H9 (cell line): ENCODE measurements around the gene TMC2. TPM values are rescaled to one million over a fixed set of nuclear protein-coding genes. Genes with fewer than 3 reads are reported as not detected.

Experiments
- DNase-seq: peaks from one replicate; pipeline ENCODE4 v3.0.0-alpha.2; 2017
- H2AFZ ChIP-seq: one replicate; pipeline ENCODE4 v1.6.1; 2013; ENCODE audit warnings: mild to moderate bottlenecking, low read length, control low read depth, moderate library complexity
- H2AK5ac ChIP-seq: 2 replicates; pipeline ENCODE4 v1.6.1; 2013; ENCODE audit warnings: low read length, control low read depth, mixed read lengths; ENCODE audit not compliant: insufficient read length
- H2BK120ac ChIP-seq: one replicate; pipeline ENCODE4 v1.6.1; 2013; ENCODE audit warnings: low read depth, mild to moderate bottlenecking, low read length, control low read depth, inconsistent platforms; ENCODE audit not compliant: poor library complexity, severe bottlenecking
- H2BK12ac ChIP-seq: 2 replicates; pipeline ENCODE4 v1.6.1; 2013; ENCODE audit warnings: low read length, control low read depth, mixed read lengths, low read depth; ENCODE audit not compliant: insufficient read length
- H2BK15ac ChIP-seq: 2 replicates; pipeline ENCODE4 v1.6.1; 2013; ENCODE audit warnings: low read depth, low read length, control low read depth
- H2BK20ac ChIP-seq: one replicate; pipeline ENCODE4 v1.6.1; 2013; ENCODE audit warnings: low read depth, mild to moderate bottlenecking, low read length, control low read depth, inconsistent platforms; ENCODE audit not compliant: poor library complexity, severe bottlenecking
- H2BK5ac ChIP-seq: 2 replicates; pipeline ENCODE4 v1.6.1; 2013; ENCODE audit warnings: low read length, control low read depth, mixed read lengths; ENCODE audit not compliant: insufficient read length
- H3K14ac ChIP-seq: 2 replicates; pipeline ENCODE4 v1.6.1; 2013; ENCODE audit warnings: low read length, control low read depth; ENCODE audit not compliant: insufficient read depth
- H3K18ac ChIP-seq: 2 replicates; pipeline ENCODE4 v1.6.1; 2013; ENCODE audit warnings: low read depth, mild to moderate bottlenecking, mixed read lengths, low read length, control low read depth; ENCODE audit not compliant: insufficient read length
- H3K23ac ChIP-seq: 2 replicates; pipeline ENCODE4 v1.6.1; 2013; ENCODE audit warnings: low read length, control low read depth, mixed read lengths, low read depth; ENCODE audit not compliant: insufficient read length
- H3K23me2 ChIP-seq: 2 replicates; pipeline ENCODE4 v1.6.1; 2013; ENCODE audit warnings: low read depth, mild to moderate bottlenecking, mixed read lengths, low read length, control low read depth; ENCODE audit not compliant: insufficient read length, poor library complexity, severe bottlenecking
- H3K27ac ChIP-seq: 2 replicates; pipeline ENCODE4 v1.5.1; 2013; ENCODE audit warnings: low read length, control low read depth, mixed read lengths, low read depth; ENCODE audit not compliant: insufficient read length
- H3K27me3 ChIP-seq: 2 replicates; pipeline ENCODE4 v1.6.1; 2013; ENCODE audit warnings: low read length, control low read depth, inconsistent platforms; ENCODE audit not compliant: insufficient read depth
- H3K4ac ChIP-seq: 2 replicates; pipeline ENCODE4 v1.6.1; 2013; ENCODE audit warnings: low read depth, mild to moderate bottlenecking, control low read depth, inconsistent platforms, low read length, moderate library complexity
- H3K4me1 ChIP-seq: 2 replicates; pipeline ENCODE4 v1.6.1; 2013; ENCODE audit warnings: low read length, control low read depth, inconsistent platforms; ENCODE audit not compliant: insufficient read depth
- H3K4me2 ChIP-seq: 2 replicates; pipeline ENCODE4 v1.6.1; 2013; ENCODE audit warnings: low read length, control low read depth, mixed read lengths; ENCODE audit not compliant: insufficient read length, insufficient read depth
- H3K56ac ChIP-seq: 2 replicates; pipeline ENCODE4 v1.6.1; 2013; ENCODE audit warnings: low read depth, mild to moderate bottlenecking, mixed read lengths, low read length, control low read depth; ENCODE audit not compliant: insufficient read length
- H3K79me1 ChIP-seq: 2 replicates; pipeline ENCODE4 v1.6.1; 2013; ENCODE audit warnings: low read depth, mild to moderate bottlenecking, moderate library complexity, low read length, control low read depth, inconsistent platforms; ENCODE audit not compliant: insufficient read depth, poor library complexity, severe bottlenecking
- H3K79me2 ChIP-seq: 2 replicates; pipeline ENCODE4 v1.6.1; 2013; ENCODE audit warnings: low read length, control low read depth, inconsistent platforms; ENCODE audit not compliant: insufficient read depth
- H3K9ac ChIP-seq: 2 replicates; pipeline ENCODE4 v1.6.1; 2013; ENCODE audit warnings: low read length, control low read depth, mixed read lengths; ENCODE audit not compliant: insufficient read length; ENCODE audit errors: extremely low read depth
- H3K9me3 ChIP-seq: one replicate; pipeline ENCODE4 v1.6.1; 2013; ENCODE audit warnings: low read depth, low read length, inconsistent platforms; ENCODE audit not compliant: control insufficient read depth
- H3T11ph ChIP-seq: one replicate; pipeline ENCODE4 v1.6.1; 2013; ENCODE audit warnings: mild to moderate bottlenecking, low read length, control low read depth, inconsistent platforms
- H4K20me1 ChIP-seq: one replicate; pipeline ENCODE4 v1.6.1; 2013; ENCODE audit not compliant: control insufficient read depth, insufficient read length, insufficient read depth
- H4K5ac ChIP-seq: 2 replicates; pipeline ENCODE4 v1.6.1; 2013; ENCODE audit warnings: low read depth, mild to moderate bottlenecking, mixed read lengths, low read length, control low read depth; ENCODE audit not compliant: insufficient read length
- H4K8ac ChIP-seq: replicated peaks from 2 replicates; pipeline ENCODE4 v1.6.1; 2013; ENCODE audit warnings: low read length, control low read depth, mixed read lengths, low read depth; ENCODE audit not compliant: insufficient read length
- H4K91ac ChIP-seq: 2 replicates; pipeline ENCODE4 v1.6.1; 2013; ENCODE audit warnings: low read depth, mild to moderate bottlenecking, moderate library complexity, mixed read lengths, low read length, control low read depth; ENCODE audit not compliant: insufficient read length
- H3K27ac Mint-ChIP-seq, 3 experiments: 2 replicates in 2 of 3; 3 replicates in 1 of 3; pipeline ENCODE4 v1.8.0; 2020 to 2021; ENCODE audit warnings: mixed read lengths in 3 of 3, mild to moderate bottlenecking in 1 of 3, moderate library complexity in 1 of 3
- H3K27me3 Mint-ChIP-seq: 2 replicates; pipeline ENCODE4 v1.8.0; 2021; ENCODE audit warnings: low read depth, mild to moderate bottlenecking, moderate library complexity, mixed read lengths
- H3K36me3 Mint-ChIP-seq, 3 experiments: 2 replicates in 2 of 3; 3 replicates in 1 of 3; pipeline ENCODE4 v1.8.0; 2020 to 2021; ENCODE audit warnings: low read depth in 3 of 3, mixed read lengths in 3 of 3; ENCODE audit not compliant: insufficient read depth in 1 of 3
- H3K4me1 Mint-ChIP-seq, 2 experiments: 2 replicates each; pipeline ENCODE4 v1.8.0; 2020; ENCODE audit warnings: mixed read lengths in 2 of 2
- H3K4me3 Mint-ChIP-seq, 2 experiments: 2 replicates in 1 of 2; 3 replicates in 1 of 2; pipeline ENCODE4 v1.8.0; 2020 to 2021; ENCODE audit warnings: mild to moderate bottlenecking in 2 of 2, mixed read lengths in 2 of 2, moderate library complexity in 1 of 2
- H3K9me3 Mint-ChIP-seq, 2 experiments: 2 replicates in 1 of 2; 3 replicates in 1 of 2; pipeline ENCODE4 v1.8.0; 2020; ENCODE audit warnings: mild to moderate bottlenecking in 2 of 2, mixed read lengths in 2 of 2, moderate library complexity in 1 of 2
- CTCF ChIP-seq: fragments of 200-600 bp; sonication (generic); conservative IDR thresholded peaks from 3 replicates; pipeline ENCODE4 v1.8.0; 2021; ENCODE audit warnings: antibody characterized with exemption, mild to moderate bottlenecking
- WGBS: extraction: QIAGEN DNeasy Blood & Tissue Kit; methylation state at CpG from one replicate; pipeline ENCODE4 v1.1.7; 2013; ENCODE audit warnings: missing lambda C conversion rate, low lambda C conversion rate, mixed read lengths; ENCODE audit not compliant: insufficient read length; ENCODE audit errors: extremely low coverage; 5-methylcytosine and 5-hydroxymethylcytosine counted together
- total RNA-seq: library from RNA; stranded (reverse); gene quantifications from 2 replicates; pipeline ENCODE4 v1.2.1, GENCODE V29; 2021

The TMC2 gene
- total RNA-seq, 1 experiment from 2014 or later, result not detected

GRCh38 chr20:2640260-2640659 is 103.9 kb downstream of the TMC2 start:
- no peak overlapping the region for H2BK120ac ChIP-seq
- DNase-seq, result no peak
- H2BK12ac ChIP-seq, result no peak overlapping the region
- H3K9me3 Mint-ChIP-seq, result no peaks in the 10 kb centered on the region
- H4K20me1 ChIP-seq, result no peaks in the 10 kb centered on the region
- no peak overlapping the region for H3T11ph ChIP-seq
- no peak overlapping the region for H2BK15ac ChIP-seq
- no peaks in the 10 kb centered on the region for H3K36me3 Mint-ChIP-seq
- no peaks in the 10 kb centered on the region for H3K79me1 ChIP-seq
- no peak overlapping the region for H3K4me2 ChIP-seq
- H3K4me1 Mint-ChIP-seq, result no peaks in the 10 kb centered on the region
- H4K91ac ChIP-seq, result no peak overlapping the region
- H3K27ac Mint-ChIP-seq, result no peak overlapping the region
- no peak overlapping the region for H4K5ac ChIP-seq
- no peaks in the 10 kb centered on the region for H3K4me1 ChIP-seq
- TF ChIP-seq CTCF, result no peak
- no peaks in the 10 kb centered on the region for H3K79me2 ChIP-seq
- H2AK5ac ChIP-seq, result no peak overlapping the region
- H3K27ac ChIP-seq, result no peak overlapping the region
- H3K23me2 ChIP-seq, result no peaks in the 10 kb centered on the region
- H2BK5ac ChIP-seq, result no peak overlapping the region
- H3K18ac ChIP-seq, result no peak overlapping the region
- no peaks in the 10 kb centered on the region for H3K27me3 ChIP-seq
- no peak overlapping the region for H2AFZ ChIP-seq
- H3K9me3 ChIP-seq, result no peaks in the 10 kb centered on the region
- H3K4ac ChIP-seq, result no peak overlapping the region
- no peak overlapping the region for H4K8ac ChIP-seq
- H3K27me3 Mint-ChIP-seq, result peaks cover 38% of the 10 kb centered on the region
- no peak overlapping the region for H2BK20ac ChIP-seq
- H3K9ac ChIP-seq, result no peak overlapping the region
- no peak overlapping the region for H3K56ac ChIP-seq
- WGBS, result no CpG with 5 or more reads among the region's 1 CpG
- no peak overlapping the region for H3K23ac ChIP-seq
- H3K4me3 Mint-ChIP-seq, result no peak overlapping the region
- H3K14ac ChIP-seq, result no peak overlapping the region
